K562 (cell line): ENCODE measurements around the gene CEP295NL. TPM values are rescaled to one million over a fixed set of nuclear protein-coding genes. Genes with fewer than 3 reads are reported as not detected.
A peak's percentile ranks its signal among the peaks of the same experiment; 100 is the strongest.

Experiments used
- BCL6 ChIP-seq: fragments of 250-450 bp; sonication (Bioruptor Pico); IDR thresholded peaks from 2 replicates; pipeline ENCODE4 v1.4.0; 2020
- CREB3L1 ChIP-seq: fragments of 450-650 bp; IDR thresholded peaks from 2 replicates; pipeline ENCODE4 v1.6.1; 2014; ENCODE audit warnings: low read depth, mild to moderate bottlenecking, moderate library complexity, borderline replicate concordance
- ETS1 ChIP-seq: conservative IDR thresholded peaks from 2 replicates; pipeline ENCODE4 v1.6.1; 2011; ENCODE audit warnings: low read depth, mild to moderate bottlenecking, low read length; ENCODE audit not compliant: control insufficient read depth
- FOXK2 ChIP-seq, 2 experiments: fragments of 450-650 bp; IDR thresholded peaks in 1 of 2; conservative IDR thresholded peaks in 1 of 2; 2 replicates each; pipeline ENCODE4 v1.6.1; 2016; ENCODE audit warnings: low read depth in 2 of 2, mild to moderate bottlenecking in 1 of 2
- HDAC2 ChIP-seq: fragments of 450-650 bp; IDR thresholded peaks from 2 replicates; pipeline ENCODE4 v1.6.1; 2016; ENCODE audit warnings: mild to moderate bottlenecking
- POU5F1 ChIP-seq: fragments of 150-350 bp; IDR thresholded peaks from 2 replicates; pipeline ENCODE4 v1.6.1; 2014; ENCODE audit warnings: borderline replicate concordance, low read length, low read depth, mild to moderate bottlenecking; ENCODE audit not compliant: partially characterized antibody
- RB1 ChIP-seq: fragments of 450-650 bp; IDR thresholded peaks from 2 replicates; pipeline ENCODE4 v1.6.1; 2017; ENCODE audit warnings: low read depth, mild to moderate bottlenecking
- SRSF1 ChIP-seq: fragments of 200-400 bp; formaldehyde crosslinking; IDR thresholded peaks from 2 replicates; pipeline ENCODE4 v1.6.1; 2017; ENCODE audit warnings: mild to moderate bottlenecking, low read depth, low read length, moderate library complexity
- ZNF224 ChIP-seq: sonication (generic); formaldehyde crosslinking; IDR thresholded peaks from 2 replicates; pipeline ENCODE4 v1.8.0; 2022; ENCODE audit warnings: mild to moderate bottlenecking, missing genetic modification reagents
- ZNF639 ChIP-seq, 2 experiments: fragments of 200-800 bp in 1 of 2; sonication (Bioruptor generic) in 1 of 2; sonication (generic) in 1 of 2; formaldehyde crosslinking in 1 of 2; IDR thresholded peaks in 1 of 2; conservative IDR thresholded peaks in 1 of 2; 2 replicates each; pipeline versions ENCODE4 v1.5.0 to v1.6.1; 2016 to 2020; ENCODE audit warnings: missing compliant biosample characterization in 1 of 2, missing genetic modification characterization in 1 of 2, missing genetic modification reagents in 1 of 2
- polyA plus RNA-seq, 8 experiments: library from polyadenylated mRNA; depleted of rRNA in 4 of 8; stranded (reverse) in 5 of 8; unstranded in 3 of 8; fragments of >200 nt; fragmentation: Nextera tagmentation in 2 of 8; fragmentation: Illumina TruSeq in 1 of 8; extraction: Ambion mirVana in 2 of 8; extraction: Trizol in 1 of 8; gene quantifications; 2 replicates each; pipeline versions ENCODE4 v1.2.1 to v1.2.3, GENCODE V29; 2011 to 2014; ENCODE audit warnings: inconsistent platforms in 1 of 8, missing spikeins in 1 of 8
- total RNA-seq, 7 experiments: library from RNA; depleted of rRNA in 6 of 7; stranded (reverse); fragments of >200 nt in 6 of 7; fragmentation: Illumina TruSeq in 2 of 7; extraction: Trizol in 2 of 7; gene quantifications; 2 replicates each; pipeline versions ENCODE4 v1.2.1 to v1.2.3, GENCODE V29; 2011 to 2021; ENCODE audit warnings: low replicate concordance in 1 of 7

The CEP295NL gene
- total and polyA plus RNA-seq, 9 of the 15 experiments (the other 6 are each of a cell fraction or from before 2014, with no cell fraction given): not detected

GRCh38 chr17:78840780-78841611, 62.0 kb downstream of the CEP295NL start, which contains the start of gene USP36 (continued):
- TF ChIP-seq FOXK2 (conservative IDR thresholded peaks at IDR 0.05 in 1 of 2, IDR thresholded peaks at IDR 0.05 in 1 of 2; ENCODE audit: low read depth in 2 of 2) (peak; percentile 70 to 85; a peak in 3 of 4 replicates), ZNF224 (peak; percentile 62; the same call in 1 of the 2 replicates), BCL6 (CRISPR knock-in tag) (no peak), RB1 (peak; percentile 73; the same call in 1 of the 2 replicates), CREB3L1 (peak; percentile 94), ZNF639 (CRISPR knock-in tag; conservative IDR thresholded peaks at IDR 0.05 in 1 of 2, IDR thresholded peaks at IDR 0.05 in 1 of 2) (peak in 1 of 2 experiments; percentile 49; a peak in 1 of 4 replicates), POU5F1 (no peak), HDAC2 (peak; percentile 80), SRSF1 (no peak), ETS1 (peak; percentile 79; the same call in 1 of the 2 replicates)
- TF ChIP-seq, all 486 proteins: peak for 192

Other genes starting within 250 kb of the CEP295NL start
- 15.0 and 15.1 TPM in 2 replicates for gene CYTH1, start 120.9 kb downstream of the CEP295NL start, total RNA-seq (2014; rRNA removed)
- gene CYTH1, start 120.9 kb downstream of the CEP295NL start, total RNA-seq (2014; rRNA removed; fragmentation: Illumina TruSeq; extraction: Trizol): 16.8 and 18.3 TPM in 2 replicates
- gene CYTH1, start 120.9 kb downstream of the CEP295NL start, total RNA-seq (2015; rRNA removed; fragmentation: Illumina TruSeq; extraction: Trizol): 19.6 and 21.2 TPM in 2 replicates
- 24.4 and 27.7 TPM in 2 replicates for gene CYTH1, start 120.9 kb downstream of the CEP295NL start, total RNA-seq (2021)
- gene CYTH1, start 120.9 kb downstream of the CEP295NL start, polyA plus RNA-seq (2011; rRNA removed): 16.1 and 16.5 TPM in 2 replicates
- 20.5 and 24.1 TPM in 2 replicates for gene CYTH1, start 120.9 kb downstream of the CEP295NL start, polyA plus RNA-seq (2014; fragmentation: Illumina TruSeq; extraction: Trizol)
- under 1 TPM; 0.52 to 0.70 TPM for gene CYTH1, start 120.9 kb downstream of the CEP295NL start, polyA plus RNA-seq (2014; fragmentation: Nextera tagmentation; extraction: Ambion mirVana)
- gene CYTH1, start 120.9 kb downstream of the CEP295NL start, polyA plus RNA-seq (2014; rRNA removed): 25.1 and 25.4 TPM in 2 replicates
- 15.1 and 18.3 TPM in 2 replicates for gene USP36, start 62.4 kb downstream of the CEP295NL start, total RNA-seq (2014; rRNA removed)
- gene USP36, start 62.4 kb downstream of the CEP295NL start, total RNA-seq (2014; rRNA removed; fragmentation: Illumina TruSeq; extraction: Trizol): 23.7 and 29.8 TPM in 2 replicates
- gene USP36, start 62.4 kb downstream of the CEP295NL start, total RNA-seq (2015; rRNA removed; fragmentation: Illumina TruSeq; extraction: Trizol): 18.5 and 20.8 TPM in 2 replicates
- 66.8 and 72.8 TPM in 2 replicates for gene USP36, start 62.4 kb downstream of the CEP295NL start, total RNA-seq (2021)
- 22.5 and 34.0 TPM in 2 replicates for gene USP36, start 62.4 kb downstream of the CEP295NL start, polyA plus RNA-seq (2011; rRNA removed)
- gene USP36, start 62.4 kb downstream of the CEP295NL start, polyA plus RNA-seq (2014; fragmentation: Illumina TruSeq; extraction: Trizol): 45.9 and 47.4 TPM in 2 replicates
- 1 to 10 TPM; 6.4 to 8.5 TPM for gene USP36, start 62.4 kb downstream of the CEP295NL start, polyA plus RNA-seq (2014; fragmentation: Nextera tagmentation; extraction: Ambion mirVana)
- gene USP36, start 62.4 kb downstream of the CEP295NL start, polyA plus RNA-seq (2014; rRNA removed): 31.7 and 33.9 TPM in 2 replicates
- gene TIMP2, start 22.2 kb upstream of the CEP295NL start, total RNA-seq (2014; rRNA removed): not detected in 2 replicates
- gene TIMP2, start 22.2 kb upstream of the CEP295NL start, total RNA-seq (2014; rRNA removed; fragmentation: Illumina TruSeq; extraction: Trizol): not detected in 2 replicates
- gene TIMP2, start 22.2 kb upstream of the CEP295NL start, total RNA-seq (2015; rRNA removed; fragmentation: Illumina TruSeq; extraction: Trizol): not detected in 2 replicates
- 0.49 and 0.55 TPM in 2 replicates for gene TIMP2, start 22.2 kb upstream of the CEP295NL start, total RNA-seq (2021)
- not detected in 2 replicates for gene TIMP2, start 22.2 kb upstream of the CEP295NL start, polyA plus RNA-seq (2011; rRNA removed)
- gene TIMP2, start 22.2 kb upstream of the CEP295NL start, polyA plus RNA-seq (2014; fragmentation: Illumina TruSeq; extraction: Trizol): not detected in 2 replicates
- gene TIMP2, start 22.2 kb upstream of the CEP295NL start, polyA plus RNA-seq (2014; fragmentation: Nextera tagmentation; extraction: Ambion mirVana): not detected
- gene TIMP2, start 22.2 kb upstream of the CEP295NL start, polyA plus RNA-seq (2014; rRNA removed): not detected in 2 replicates
- 4.8 and 5.9 TPM in 2 replicates for gene LGALS3BP, start 76.7 kb upstream of the CEP295NL start, total RNA-seq (2014; rRNA removed)
- 0.73 and 1.4 TPM in 2 replicates for gene LGALS3BP, start 76.7 kb upstream of the CEP295NL start, total RNA-seq (2014; rRNA removed; fragmentation: Illumina TruSeq; extraction: Trizol)
- 4.4 and 4.7 TPM in 2 replicates for gene LGALS3BP, start 76.7 kb upstream of the CEP295NL start, total RNA-seq (2015; rRNA removed; fragmentation: Illumina TruSeq; extraction: Trizol)
- 5.3 and 8.7 TPM in 2 replicates for gene LGALS3BP, start 76.7 kb upstream of the CEP295NL start, total RNA-seq (2021)
- gene LGALS3BP, start 76.7 kb upstream of the CEP295NL start, polyA plus RNA-seq (2011; rRNA removed): 0.68 and 2.4 TPM in 2 replicates
- 3.8 and 4.2 TPM in 2 replicates for gene LGALS3BP, start 76.7 kb upstream of the CEP295NL start, polyA plus RNA-seq (2014; fragmentation: Illumina TruSeq; extraction: Trizol)
- gene LGALS3BP, start 76.7 kb upstream of the CEP295NL start, polyA plus RNA-seq (2014; fragmentation: Nextera tagmentation; extraction: Ambion mirVana): under 1 TPM; 0.39 to 0.59 TPM
- gene LGALS3BP, start 76.7 kb upstream of the CEP295NL start, polyA plus RNA-seq (2014; rRNA removed): 3.2 and 3.3 TPM in 2 replicates
- gene CANT1, start 106.6 kb upstream of the CEP295NL start, total RNA-seq (2014; rRNA removed): 25.7 and 30.6 TPM in 2 replicates
- 12.6 and 13.9 TPM in 2 replicates for gene CANT1, start 106.6 kb upstream of the CEP295NL start, total RNA-seq (2014; rRNA removed; fragmentation: Illumina TruSeq; extraction: Trizol)
- gene CANT1, start 106.6 kb upstream of the CEP295NL start, total RNA-seq (2015; rRNA removed; fragmentation: Illumina TruSeq; extraction: Trizol): 21.6 and 23.9 TPM in 2 replicates
- gene CANT1, start 106.6 kb upstream of the CEP295NL start, total RNA-seq (2021): 66.4 and 68.4 TPM in 2 replicates
- gene CANT1, start 106.6 kb upstream of the CEP295NL start, polyA plus RNA-seq (2011; rRNA removed): 22.5 and 27.2 TPM in 2 replicates
- gene CANT1, start 106.6 kb upstream of the CEP295NL start, polyA plus RNA-seq (2014; fragmentation: Illumina TruSeq; extraction: Trizol): 25.8 and 29.2 TPM in 2 replicates
- gene CANT1, start 106.6 kb upstream of the CEP295NL start, polyA plus RNA-seq (2014; fragmentation: Nextera tagmentation; extraction: Ambion mirVana): 1 to 10 TPM; 2.7 to 2.9 TPM
- gene CANT1, start 106.6 kb upstream of the CEP295NL start, polyA plus RNA-seq (2014; rRNA removed): 24.9 and 25.2 TPM in 2 replicates
- not detected in 2 replicates for gene C1QTNF1, start 121.0 kb upstream of the CEP295NL start, total RNA-seq (2014; rRNA removed)
- gene C1QTNF1, start 121.0 kb upstream of the CEP295NL start, total RNA-seq (2014; rRNA removed; fragmentation: Illumina TruSeq; extraction: Trizol): not detected in 2 replicates
- not detected in 2 replicates for gene C1QTNF1, start 121.0 kb upstream of the CEP295NL start, total RNA-seq (2015; rRNA removed; fragmentation: Illumina TruSeq; extraction: Trizol)
- 0.09 and 0.22 TPM in 2 replicates for gene C1QTNF1, start 121.0 kb upstream of the CEP295NL start, total RNA-seq (2021)
- not detected in 2 replicates for gene C1QTNF1, start 121.0 kb upstream of the CEP295NL start, polyA plus RNA-seq (2011; rRNA removed)
- gene C1QTNF1, start 121.0 kb upstream of the CEP295NL start, polyA plus RNA-seq (2014; fragmentation: Illumina TruSeq; extraction: Trizol): not detected in 2 replicates
- not detected for gene C1QTNF1, start 121.0 kb upstream of the CEP295NL start, polyA plus RNA-seq (2014; fragmentation: Nextera tagmentation; extraction: Ambion mirVana)
- not detected in 2 replicates for gene C1QTNF1, start 121.0 kb upstream of the CEP295NL start, polyA plus RNA-seq (2014; rRNA removed)
- 14.0 and 17.2 TPM in 2 replicates for gene ENGASE, start 171.6 kb upstream of the CEP295NL start, total RNA-seq (2014; rRNA removed)
- 6.5 and 9.1 TPM in 2 replicates for gene ENGASE, start 171.6 kb upstream of the CEP295NL start, total RNA-seq (2014; rRNA removed; fragmentation: Illumina TruSeq; extraction: Trizol)
- gene ENGASE, start 171.6 kb upstream of the CEP295NL start, total RNA-seq (2015; rRNA removed; fragmentation: Illumina TruSeq; extraction: Trizol): 11.2 and 13.6 TPM in 2 replicates
- gene ENGASE, start 171.6 kb upstream of the CEP295NL start, total RNA-seq (2021): 32.3 and 45.5 TPM in 2 replicates
- 16.4 and 22.8 TPM in 2 replicates for gene ENGASE, start 171.6 kb upstream of the CEP295NL start, polyA plus RNA-seq (2011; rRNA removed)
- gene ENGASE, start 171.6 kb upstream of the CEP295NL start, polyA plus RNA-seq (2014; fragmentation: Illumina TruSeq; extraction: Trizol): 13.9 and 15.2 TPM in 2 replicates
- gene ENGASE, start 171.6 kb upstream of the CEP295NL start, polyA plus RNA-seq (2014; fragmentation: Nextera tagmentation; extraction: Ambion mirVana): under 1 TPM; 0.06 to 0.14 TPM
- gene ENGASE, start 171.6 kb upstream of the CEP295NL start, polyA plus RNA-seq (2014; rRNA removed): 36.5 and 42.5 TPM in 2 replicates